ENCODE data around the gene ZNF423.

Gene ZNF423

DNA sequence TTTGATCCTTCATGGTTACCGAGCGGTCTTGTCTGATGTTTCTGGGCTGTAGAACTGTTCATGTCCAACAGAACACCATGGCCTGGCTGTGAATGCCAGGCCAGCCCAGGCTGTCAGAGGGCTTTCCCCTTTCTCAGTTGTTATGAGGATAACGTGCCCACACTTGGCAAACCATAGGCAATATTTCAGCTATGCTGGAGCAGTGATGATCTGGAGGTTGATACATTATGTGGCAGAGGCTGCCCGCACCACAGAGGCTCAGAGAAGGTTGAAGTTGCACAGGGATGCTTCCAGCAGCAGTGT, 389.4 kb downstream of the ZNF423 start:
- no peaks in the 10 kb centered on the region for H3K36me3 ChIP-seq (ENCODE audit: control insufficient read depth, low read length)
- H3K27me3 ChIP-seq (ENCODE audit: control insufficient read depth, low read length), result no peaks in the 10 kb centered on the region
- no peaks in the 10 kb centered on the region for H3K9me2 ChIP-seq (replicated peaks; ENCODE audit: control insufficient read depth, low read length)
- H3F3A ChIP-seq (ENCODE audit: control insufficient read depth, insufficient read depth), result no peaks in the 10 kb centered on the region; the same call in 1 of the 2 replicates
- H3K4me3 ChIP-seq (ENCODE audit: low read length), result no peak overlapping the region
- H3K27ac ChIP-seq (ENCODE audit: low read depth, low read length), result no peak overlapping the region
- no peaks in the 10 kb centered on the region for H3K9me3 ChIP-seq (ENCODE audit: control insufficient read depth, insufficient read depth, low read length)
- no peak overlapping the region for H3K4me2 ChIP-seq (ENCODE audit: low read length)
- TF ChIP-seq, protein P1, sequence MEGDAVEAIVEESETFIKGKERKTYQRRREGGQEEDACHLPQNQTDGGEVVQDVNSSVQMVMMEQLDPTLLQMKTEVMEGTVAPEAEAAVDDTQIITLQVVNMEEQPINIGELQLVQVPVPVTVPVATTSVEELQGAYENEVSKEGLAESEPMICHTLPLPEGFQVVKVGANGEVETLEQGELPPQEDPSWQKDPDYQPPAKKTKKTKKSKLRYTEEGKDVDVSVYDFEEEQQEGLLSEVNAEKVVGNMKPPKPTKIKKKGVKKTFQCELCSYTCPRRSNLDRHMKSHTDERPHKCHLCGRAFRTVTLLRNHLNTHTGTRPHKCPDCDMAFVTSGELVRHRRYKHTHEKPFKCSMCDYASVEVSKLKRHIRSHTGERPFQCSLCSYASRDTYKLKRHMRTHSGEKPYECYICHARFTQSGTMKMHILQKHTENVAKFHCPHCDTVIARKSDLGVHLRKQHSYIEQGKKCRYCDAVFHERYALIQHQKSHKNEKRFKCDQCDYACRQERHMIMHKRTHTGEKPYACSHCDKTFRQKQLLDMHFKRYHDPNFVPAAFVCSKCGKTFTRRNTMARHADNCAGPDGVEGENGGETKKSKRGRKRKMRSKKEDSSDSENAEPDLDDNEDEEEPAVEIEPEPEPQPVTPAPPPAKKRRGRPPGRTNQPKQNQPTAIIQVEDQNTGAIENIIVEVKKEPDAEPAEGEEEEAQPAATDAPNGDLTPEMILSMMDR (IDR thresholded peaks at IDR 0.05; ENCODE audit: low read depth, low read length, poor library complexity, severe bottlenecking), result no peak
- TF ChIP-seq EZH2phosphoT487 (IDR thresholded peaks at IDR 0.05; ENCODE audit: borderline replicate concordance, low read length), result no peak
- no peaks in the 10 kb centered on the region for H3K79me2 ChIP-seq (ENCODE audit: control insufficient read depth, low read length)
- peaks cover 40% of the 10 kb centered on the region for H3K4me1 ChIP-seq (ENCODE audit: control insufficient read depth, low read length)
- no peaks in the 10 kb centered on the region for H4K20me1 ChIP-seq (ENCODE audit: control insufficient read depth, insufficient read depth, low read depth, low read length)

DNA sequence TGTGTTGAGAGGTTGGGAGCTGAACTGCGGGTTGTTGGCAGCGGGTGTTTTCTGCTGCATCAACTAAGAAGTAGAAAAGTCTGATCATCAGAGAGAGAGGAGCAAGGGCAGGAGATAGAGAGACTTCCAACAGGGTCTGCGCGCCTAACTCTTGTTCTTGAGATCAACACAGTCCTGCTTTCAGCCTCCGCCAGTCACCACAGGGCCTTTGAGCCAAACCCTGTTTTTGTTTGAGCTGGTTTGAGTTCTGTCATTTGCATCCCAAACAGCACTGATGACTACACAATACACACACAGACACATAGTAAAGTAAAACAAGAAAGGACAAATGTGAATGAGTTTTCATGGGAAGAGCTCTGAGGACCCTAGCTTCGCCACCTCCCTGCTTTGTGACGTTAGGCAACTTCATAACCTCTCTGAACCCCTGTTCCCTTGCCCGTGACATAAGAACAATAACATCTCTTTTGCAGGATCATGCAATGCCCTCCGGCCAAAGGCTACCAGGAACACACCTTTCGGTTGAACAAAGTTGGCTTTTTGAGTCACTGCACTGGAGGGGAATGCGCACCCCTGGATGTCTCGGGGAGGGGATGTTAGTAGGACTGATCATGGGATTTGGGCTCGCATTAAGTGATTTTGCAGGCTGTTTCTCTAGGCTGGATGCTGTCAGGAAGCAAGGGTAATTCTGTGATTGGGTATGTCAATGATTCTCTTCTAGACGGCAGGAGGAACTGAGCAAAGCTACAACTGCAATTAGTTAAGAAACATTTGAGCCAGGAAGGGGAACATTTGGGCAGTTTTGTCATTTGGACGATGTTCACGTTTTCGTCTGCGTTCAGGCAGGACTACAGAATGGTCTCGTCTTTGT, 390.0 kb downstream of the ZNF423 start:
- Histone ChIP-seq H3K27ac (ENCODE audit: low read depth, low read length) (no peak overlapping the region), H3K9me3 (ENCODE audit: control insufficient read depth, insufficient read depth, low read length) (no peaks in the 10 kb centered on the region), H3K27me3 (ENCODE audit: control insufficient read depth, low read length) (no peaks in the 10 kb centered on the region), H3K36me3 (ENCODE audit: control insufficient read depth, low read length) (no peaks in the 10 kb centered on the region), H3K4me3 (ENCODE audit: low read length) (no peak overlapping the region), H3F3A (ENCODE audit: control insufficient read depth, insufficient read depth) (no peaks in the 10 kb centered on the region; the same call in 1 of the 2 replicates), H3K4me2 (ENCODE audit: low read length) (no peak overlapping the region), H3K79me2 (ENCODE audit: control insufficient read depth, low read length) (no peaks in the 10 kb centered on the region), H3K9me2 (replicated peaks; ENCODE audit: control insufficient read depth, low read length) (no peaks in the 10 kb centered on the region), H4K20me1 (ENCODE audit: control insufficient read depth, insufficient read depth, low read depth, low read length) (no peaks in the 10 kb centered on the region), H3K4me1 (ENCODE audit: control insufficient read depth, low read length) (peaks cover 40% of the 10 kb centered on the region)
- TF ChIP-seq, protein P1 (IDR thresholded peaks at IDR 0.05; ENCODE audit: low read depth, low read length, poor library complexity, severe bottlenecking), result no peak
- TF ChIP-seq EZH2phosphoT487 (IDR thresholded peaks at IDR 0.05; ENCODE audit: borderline replicate concordance, low read length), result no peak

DNA sequence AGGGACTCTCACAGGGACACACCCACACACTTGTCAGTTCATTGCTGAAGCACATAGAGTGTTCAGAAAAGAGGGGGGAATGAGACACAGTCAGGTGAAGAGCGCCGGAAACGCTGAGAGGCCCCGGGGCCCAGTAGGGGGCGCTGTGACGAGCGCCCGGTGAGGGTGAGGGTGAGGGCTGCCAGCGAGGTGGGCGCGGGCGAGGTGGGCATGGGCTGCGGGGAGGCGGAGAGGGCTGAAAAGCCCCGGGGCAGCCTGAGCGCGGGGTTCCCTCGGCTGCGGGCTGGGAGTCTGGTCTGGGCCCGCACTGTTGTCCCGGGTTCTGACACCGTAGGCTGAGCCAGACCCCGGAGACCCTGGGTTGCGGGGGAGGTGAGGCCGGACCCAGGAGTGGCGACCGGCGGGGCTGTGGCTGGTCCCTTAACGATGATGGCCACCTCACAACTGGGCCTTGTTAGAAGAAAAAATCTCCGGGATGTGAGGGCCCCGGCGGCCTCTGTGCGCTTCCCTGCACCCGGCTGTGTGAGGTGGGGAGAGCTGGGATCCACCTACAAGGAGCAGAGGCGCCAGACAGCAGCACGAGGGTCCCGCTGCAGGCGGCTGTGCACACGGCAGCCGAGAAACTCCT, 390.9 kb downstream of the ZNF423 start:
- Histone ChIP-seq H4K20me1 (ENCODE audit: control insufficient read depth, insufficient read depth, low read depth, low read length) (no peaks in the 10 kb centered on the region), H3K4me2 (ENCODE audit: low read length) (peak overlapping the region; percentile 68), H3K4me3 (ENCODE audit: low read length) (no peak overlapping the region), H3K4me1 (ENCODE audit: control insufficient read depth, low read length) (peaks cover 40% of the 10 kb centered on the region), H3K79me2 (ENCODE audit: control insufficient read depth, low read length) (no peaks in the 10 kb centered on the region), H3K27ac (ENCODE audit: low read depth, low read length) (no peak overlapping the region), H3K9me2 (replicated peaks; ENCODE audit: control insufficient read depth, low read length) (no peaks in the 10 kb centered on the region), H3K27me3 (ENCODE audit: control insufficient read depth, low read length) (no peaks in the 10 kb centered on the region), H3F3A (ENCODE audit: control insufficient read depth, insufficient read depth) (no peaks in the 10 kb centered on the region; the same call in 1 of the 2 replicates), H3K9me3 (ENCODE audit: control insufficient read depth, insufficient read depth, low read length) (no peaks in the 10 kb centered on the region), H3K36me3 (ENCODE audit: control insufficient read depth, low read length) (no peaks in the 10 kb centered on the region)
- TF ChIP-seq EZH2phosphoT487 (IDR thresholded peaks at IDR 0.05; ENCODE audit: borderline replicate concordance, low read length), result no peak
- TF ChIP-seq, protein P1 (IDR thresholded peaks at IDR 0.05; ENCODE audit: low read depth, low read length, poor library complexity, severe bottlenecking), result peak; percentile 92

All from DOHH2 (cell line).